ENCODE results near the gene SPTBN1. TPM values are rescaled to one million over a fixed set of nuclear protein-coding genes. Genes with fewer than 3 reads are reported as not detected.

SPTBN1 gene
- total RNA-seq, 1 experiment from 2014 or later: 34.9 TPM

- no peak for DNase-seq (ENCODE audit: low spot score)
These were observed 97.6 kb downstream of the SPTBN1 start for GRCh38 chr2:54553775-54554174.

- DNase-seq (ENCODE audit: low spot score): no peak
These were observed 99.3 kb downstream of the SPTBN1 start for GRCh38 chr2:54555318-54555837.

- no peak for DNase-seq (ENCODE audit: low spot score)
These were observed 100.5 kb downstream of the SPTBN1 start for GRCh38 chr2:54556621-54557121.

- no peak for DNase-seq (ENCODE audit: low spot score)
These were observed 101.1 kb downstream of the SPTBN1 start for GRCh38 chr2:54557211-54557600.

GRCh38 chr2:54557601-54558187 is 101.6 kb downstream of the SPTBN1 start:
- DNase-seq (ENCODE audit: low spot score): no peak

- peak; percentile 11 for DNase-seq (ENCODE audit: low spot score)
These were observed 102.3 kb downstream of the SPTBN1 start for GRCh38 chr2:54558188-54559005.

GRCh38 chr2:54559006-54559445 is 102.9 kb downstream of the SPTBN1 start:
- no peak for DNase-seq (ENCODE audit: low spot score)

GRCh38 chr2:54559593-54560145 is 103.5 kb downstream of the SPTBN1 start:
- peak; percentile 69 for DNase-seq (ENCODE audit: low spot score)

GRCh38 chr2:54560146-54560881 is 104.2 kb downstream of the SPTBN1 start:
- DNase-seq (ENCODE audit: low spot score): peak; percentile 68

- DNase-seq (ENCODE audit: low spot score): no peak
These were observed 104.9 kb downstream of the SPTBN1 start for GRCh38 chr2:54561010-54561409.

- DNase-seq (ENCODE audit: low spot score): no peak
These were observed 108.3 kb downstream of the SPTBN1 start for GRCh38 chr2:54564439-54564838.

GRCh38 chr2:54565551-54565950 is 109.4 kb downstream of the SPTBN1 start:
- DNase-seq (ENCODE audit: low spot score): no peak

- no peak for DNase-seq (ENCODE audit: low spot score)
These were observed 110.8 kb downstream of the SPTBN1 start for GRCh38 chr2:54566896-54567295.

- DNase-seq (ENCODE audit: low spot score): no peak
These were observed 112.8 kb downstream of the SPTBN1 start for GRCh38 chr2:54568876-54569321.

- no peak for DNase-seq (ENCODE audit: low spot score)
These were observed 113.7 kb downstream of the SPTBN1 start for GRCh38 chr2:54569745-54570301.

GRCh38 chr2:54570321-54570855 is 114.3 kb downstream of the SPTBN1 start:
- no peak for DNase-seq (ENCODE audit: low spot score)

GRCh38 chr2:54570925-54571694 is 115.0 kb downstream of the SPTBN1 start:
- DNase-seq (ENCODE audit: low spot score): peak; percentile 84

GRCh38 chr2:54572262-54572635 is 116.1 kb downstream of the SPTBN1 start:
- DNase-seq (ENCODE audit: low spot score): peak; percentile 76

- DNase-seq (ENCODE audit: low spot score): no peak
These were observed 116.8 kb downstream of the SPTBN1 start for GRCh38 chr2:54572636-54573536.

Measured in H4 (cell line).